ENCODE data around the gene SCN1B.
"Not testable (repeated sequence)": the region's sequence is repeated elsewhere in the genome, so short reads cannot be mapped to it uniquely, and the experiment has no call there.

- TF ChIP-seq MTF1 (CRISPR knock-in tag; IDR thresholded peaks at IDR 0.05); TEAD3 (CRISPR knock-in tag; optimal IDR thresholded peaks at IDR 0.05; ENCODE audit: borderline replicate concordance); NR1H2 (CRISPR knock-in tag; IDR thresholded peaks at IDR 0.05; ENCODE audit: borderline replicate concordance, low read depth); CHD2 (IDR thresholded peaks at IDR 0.05; ENCODE audit: low read depth, low read length); SUZ12 (IDR thresholded peaks at IDR 0.05; ENCODE audit: low read depth, low read length): not testable (repeated sequence)
These were observed 964 bp upstream of the SCN1B start for GRCh38 chr19:35029275-35029736.
